Bronchial epithelial cell (primary cell): ENCODE results near the gene EYS. TPM values are rescaled to one million over a fixed set of nuclear protein-coding genes. Genes with fewer than 3 reads are reported as not detected.
"Not testable (repeated sequence)": the region's sequence is repeated elsewhere in the genome, so short reads cannot be mapped to it uniquely, and the experiment has no call there.

ENCODE experiments used
- DNase-seq: peaks from one replicate; pipeline ENCODE4 v3.0.0-alpha.2; 2010; ENCODE audit warnings: low read depth
- FAIRE-seq: peaks from 2 replicates; lab custom pipeline; 2011; peaks lifted over from hg19 to GRCh38; lab: Jason Lieb, UNC
- H3K27me3 ChIP-seq: 2 replicates; pipeline ENCODE4 v1.5.1; 2011; ENCODE audit warnings: low read length; ENCODE audit not compliant: control insufficient read depth, insufficient read depth
- H3K36me3 ChIP-seq: 2 replicates; pipeline ENCODE4 v1.5.1; 2011; ENCODE audit warnings: low read length; ENCODE audit not compliant: control insufficient read depth, insufficient read depth
- H3K4me3 ChIP-seq: 2 replicates; pipeline ENCODE4 v1.5.1; 2011; ENCODE audit warnings: mild to moderate bottlenecking, low read depth, low read length, control low read depth
- CTCF ChIP-seq: IDR thresholded peaks from 2 replicates; pipeline ENCODE4 v1.5.1; 2011; ENCODE audit warnings: mild to moderate bottlenecking, moderate library complexity, low read length, control low read depth, inconsistent platforms; ENCODE audit not compliant: insufficient read depth, severe bottlenecking
- total RNA-seq: library from RNA; depleted of rRNA; stranded (reverse); fragments of >200 nt; gene quantifications from 2 replicates; pipeline ENCODE4 v1.2.1, GENCODE V29; 2014

The EYS gene
- total RNA-seq, 1 donor from 2014 or later, result 0.53 TPM

- no peak for FAIRE-seq
- no peaks in the 10 kb centered on the region for H3K36me3 ChIP-seq
- no peaks in the 10 kb centered on the region for H3K27me3 ChIP-seq
- no peak overlapping the region for H3K4me3 ChIP-seq
- no peak for TF ChIP-seq CTCF
- DNase-seq, result peak; percentile 87
Observed at GRCh38 chr6:63904650-63905248, 1802.3 kb downstream of the EYS start.

- Histone ChIP-seq H3K36me3 (no peaks in the 10 kb centered on the region), H3K27me3 (no peaks in the 10 kb centered on the region), H3K4me3 (no peak overlapping the region)
- FAIRE-seq (no peak), DNase-seq (peak; percentile 89)
- TF ChIP-seq CTCF, result no peak
Observed at GRCh38 chr6:63899550-63899949, 1807.5 kb downstream of the EYS start.

DNA sequence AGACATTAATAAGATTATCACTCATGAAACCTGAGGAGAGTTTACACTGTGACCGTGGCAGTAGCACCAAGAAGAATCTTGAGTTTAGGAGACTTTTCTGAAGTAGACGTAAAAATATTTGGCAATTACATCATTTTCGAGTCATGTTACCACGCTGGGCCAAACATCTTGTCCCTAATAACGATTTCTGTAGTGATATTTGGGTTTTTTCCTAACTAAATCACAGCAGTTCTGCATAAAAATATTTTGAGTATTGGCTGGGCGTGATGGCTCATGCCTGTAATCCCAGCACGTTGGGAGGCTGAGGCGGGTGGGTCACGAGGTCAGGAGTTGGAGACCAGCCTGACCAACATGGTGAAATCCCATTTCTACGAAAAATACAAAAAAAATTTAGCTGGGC is 1809.1 kb downstream of the EYS start:
- Histone ChIP-seq H3K4me3 (no peak overlapping the region), H3K36me3 (no peaks in the 10 kb centered on the region), H3K27me3 (no peaks in the 10 kb centered on the region)
- DNase-seq (no peak), FAIRE-seq (no peak)
- no peak for TF ChIP-seq CTCF

DNA sequence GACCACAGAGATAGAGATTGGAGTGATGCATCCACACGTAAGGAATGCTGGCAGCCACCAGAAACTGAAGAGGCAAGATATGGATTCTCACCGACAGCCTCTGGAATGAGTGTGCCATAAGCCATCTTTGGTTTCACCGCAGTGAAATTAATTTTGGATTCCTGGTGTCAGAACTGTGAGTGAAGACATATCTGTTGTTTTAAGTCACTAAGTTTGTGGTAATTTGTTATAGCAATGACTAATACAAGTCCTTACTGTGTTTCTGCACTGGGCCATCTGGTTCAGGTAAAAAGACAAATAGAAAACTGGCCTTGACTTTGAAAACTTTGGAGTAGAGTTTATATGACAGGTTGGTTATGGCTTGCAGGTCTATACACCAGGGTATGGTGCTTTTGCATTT is 1809.6 kb downstream of the EYS start:
- FAIRE-seq, result no peak
- TF ChIP-seq CTCF, result no peak
- no peak overlapping the region for H3K4me3 ChIP-seq
- H3K27me3 ChIP-seq, result no peaks in the 10 kb centered on the region
- H3K36me3 ChIP-seq, result no peaks in the 10 kb centered on the region
- no peak for DNase-seq

GRCh38 chr6:63888416-63888815 is 1818.6 kb downstream of the EYS start:
- H3K27me3 ChIP-seq, result no peaks in the 10 kb centered on the region
- FAIRE-seq (no peak), DNase-seq (no peak)
- no peaks in the 10 kb centered on the region for H3K36me3 ChIP-seq
- H3K4me3 ChIP-seq, result no peak overlapping the region
- TF ChIP-seq CTCF, result no peak

DNA sequence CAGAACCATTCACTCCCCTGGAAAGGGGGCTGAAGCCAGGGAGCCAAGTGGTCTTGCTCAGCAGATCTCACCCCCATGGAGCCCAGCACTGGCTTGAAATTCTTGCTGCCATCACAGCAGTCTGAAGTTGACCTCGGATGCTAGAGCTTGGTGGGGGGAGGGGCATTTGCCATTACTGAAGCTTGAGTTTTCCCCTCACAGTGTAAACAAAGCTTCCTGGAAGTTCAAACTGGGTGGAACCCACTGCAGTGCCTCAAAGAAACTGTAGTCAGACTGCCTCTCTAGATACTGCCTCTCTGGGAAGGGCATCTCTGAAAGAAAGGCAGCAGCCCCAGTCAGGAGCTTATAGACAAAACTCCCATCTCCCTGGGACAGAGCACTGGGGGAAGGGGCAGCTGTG is 1819.2 kb downstream of the EYS start:
- not testable (repeated sequence) for FAIRE-seq, DNase-seq, H3K27me3 ChIP-seq, H3K4me3 ChIP-seq, H3K36me3 ChIP-seq
